Memory B cell (primary cell): ENCODE measurements around the gene HTT.

Experiments used
- ATAC-seq: fragments of 150-1000 bp; cut with Tn5 transposase; 2 replicates; pipeline ENCODE4 v1.10.0; 2021; ENCODE audit warnings: low read depth, mild to moderate bottlenecking, moderate library complexity
- DNase-seq, 2 donors: peaks; one replicate each; pipeline ENCODE4 v3.0.0; 2022; ENCODE audit warnings: low spot score in 2 of 2
- H3K27ac Mint-ChIP-seq: one replicate; pipeline ENCODE4 v1.8.0; 2022; ENCODE audit warnings: mild to moderate bottlenecking, moderate library complexity, mixed read lengths
- H3K27me3 Mint-ChIP-seq: one replicate; pipeline ENCODE4 v1.8.0; 2022; ENCODE audit warnings: mixed read lengths
- H3K36me3 Mint-ChIP-seq: one replicate; pipeline ENCODE4 v1.8.0; 2022; ENCODE audit warnings: mild to moderate bottlenecking, mixed read lengths
- H3K4me1 Mint-ChIP-seq: one replicate; pipeline ENCODE4 v1.8.0; 2022; ENCODE audit warnings: mixed read lengths
- H3K4me3 Mint-ChIP-seq: one replicate; pipeline ENCODE4 v1.8.0; 2022; ENCODE audit warnings: mild to moderate bottlenecking, moderate library complexity, mixed read lengths
- H3K9me3 Mint-ChIP-seq: one replicate; pipeline ENCODE4 v1.8.0; 2022; ENCODE audit warnings: mixed read lengths

Gene HTT

DNA sequence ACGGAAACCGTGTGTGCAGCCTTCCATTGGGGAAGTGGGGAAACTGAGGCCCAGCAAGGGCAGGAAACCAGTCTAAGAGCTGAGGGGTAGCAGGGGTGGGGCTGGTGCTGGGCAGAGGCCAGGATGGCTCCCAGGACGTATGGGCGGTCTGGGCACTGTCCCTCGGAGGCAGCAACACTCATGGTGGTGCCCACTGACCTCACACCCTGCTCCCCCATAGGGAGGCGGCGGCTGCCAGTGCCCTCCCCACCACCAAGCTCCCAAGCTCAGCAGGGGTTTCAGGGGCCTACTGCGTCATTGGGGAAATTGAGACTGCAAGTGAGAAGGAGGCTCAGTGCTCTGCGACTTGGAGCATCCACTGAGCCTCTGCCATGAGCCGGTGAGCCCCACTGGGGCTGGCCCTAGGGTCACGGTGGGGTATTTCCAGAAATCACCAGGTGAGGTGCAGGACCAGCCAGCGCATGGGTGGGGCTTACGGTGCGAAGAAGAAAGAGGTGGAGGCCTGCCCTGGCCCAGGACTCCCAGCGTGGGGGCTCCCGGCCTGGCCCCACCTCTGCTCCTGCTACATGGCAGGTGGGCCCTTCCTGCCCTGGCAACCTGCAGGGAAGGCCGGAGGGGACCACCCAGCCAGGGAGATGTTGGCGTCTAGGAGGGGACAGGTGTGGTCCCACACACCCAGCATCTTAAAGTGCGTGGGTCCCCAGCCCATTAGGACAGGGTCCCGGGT, 175.4 kb downstream of the HTT start:
- no peak overlapping the region for H3K4me3 Mint-ChIP-seq
- H3K9me3 Mint-ChIP-seq: no peaks in the 10 kb centered on the region
- peaks cover 3% of the 10 kb centered on the region for H3K36me3 Mint-ChIP-seq
- DNase-seq (no peak), ATAC-seq (no peak)
- no peaks in the 10 kb centered on the region for H3K27me3 Mint-ChIP-seq
- no peak overlapping the region for H3K27ac Mint-ChIP-seq
- peaks cover 2% of the 10 kb centered on the region for H3K4me1 Mint-ChIP-seq

DNA sequence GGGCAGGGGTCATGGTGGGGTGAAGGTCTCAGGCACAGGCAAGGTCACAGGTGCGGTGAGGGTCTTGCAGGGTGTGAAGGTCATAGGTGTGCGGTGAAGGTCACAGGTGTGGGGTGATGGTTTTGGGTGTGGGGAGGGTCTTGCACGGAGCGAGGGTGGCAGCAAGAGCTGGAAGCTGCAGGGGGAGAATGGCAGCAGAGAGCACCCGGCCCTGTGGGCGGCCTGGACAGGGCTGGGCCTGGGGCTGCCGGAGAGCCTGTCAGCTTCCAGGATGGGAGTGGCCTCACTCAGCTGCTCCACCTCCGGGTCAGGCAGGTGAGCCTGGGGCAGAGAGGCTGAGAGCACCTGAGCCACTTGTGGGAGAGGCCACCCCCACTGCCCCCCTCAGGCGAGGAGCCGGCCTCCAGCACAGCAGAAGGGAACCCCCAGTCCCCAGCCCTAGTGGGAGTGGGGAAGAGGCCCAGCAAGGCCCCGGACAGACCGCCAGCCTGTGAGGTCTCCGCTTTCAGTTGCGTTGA, 176.0 kb downstream of the HTT start:
- Mint-ChIP-seq H3K9me3 (no peaks in the 10 kb centered on the region), H3K4me1 (peaks cover 2% of the 10 kb centered on the region), H3K27ac (no peak overlapping the region), H3K4me3 (no peak overlapping the region), H3K36me3 (peaks cover 3% of the 10 kb centered on the region), H3K27me3 (no peaks in the 10 kb centered on the region)
- no peak for ATAC-seq
- DNase-seq: no peak

DNA sequence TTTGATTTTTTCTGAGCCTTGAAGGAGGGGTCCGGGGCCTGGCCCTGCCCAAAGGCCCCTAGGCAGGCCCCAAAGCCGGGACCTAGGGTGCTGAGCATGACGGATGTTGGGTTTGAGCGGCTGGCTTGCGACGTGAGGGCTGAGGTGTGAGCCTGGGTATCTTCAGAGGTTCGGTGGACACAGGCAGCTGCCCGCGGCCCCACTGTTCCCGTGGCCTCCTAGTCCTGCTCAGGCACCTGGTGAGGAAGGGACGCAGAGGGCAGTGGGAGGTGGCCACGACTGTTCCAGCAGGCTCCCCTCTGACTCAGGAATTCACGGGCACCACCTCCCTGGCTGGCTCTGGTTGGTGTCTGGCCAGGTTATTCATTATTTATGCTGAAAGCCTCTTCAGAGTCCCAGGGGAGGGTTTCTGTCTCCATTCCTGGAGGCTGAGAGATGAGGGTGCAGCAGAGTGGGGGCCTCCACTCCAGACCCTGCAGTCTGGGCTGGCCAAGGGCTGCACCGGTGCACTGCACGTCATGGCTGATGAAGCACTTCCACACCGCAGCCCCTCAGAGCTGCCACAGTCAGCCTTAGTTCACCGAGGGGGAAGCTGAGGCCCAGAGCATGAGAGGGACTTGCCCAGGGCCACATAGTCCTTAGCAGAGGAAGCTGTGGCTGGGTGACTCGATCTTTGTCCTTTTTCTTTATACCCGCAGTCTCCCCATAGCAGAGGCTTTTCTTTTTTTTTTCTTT, 176.6 kb downstream of the HTT start:
- DNase-seq: no peak
- peaks cover 3% of the 10 kb centered on the region for H3K36me3 Mint-ChIP-seq
- no peaks in the 10 kb centered on the region for H3K9me3 Mint-ChIP-seq
- no peak for ATAC-seq
- no peaks in the 10 kb centered on the region for H3K27me3 Mint-ChIP-seq
- no peak overlapping the region for H3K4me3 Mint-ChIP-seq
- no peak overlapping the region for H3K27ac Mint-ChIP-seq
- peaks cover under 1% of the 10 kb centered on the region for H3K4me1 Mint-ChIP-seq

DNA sequence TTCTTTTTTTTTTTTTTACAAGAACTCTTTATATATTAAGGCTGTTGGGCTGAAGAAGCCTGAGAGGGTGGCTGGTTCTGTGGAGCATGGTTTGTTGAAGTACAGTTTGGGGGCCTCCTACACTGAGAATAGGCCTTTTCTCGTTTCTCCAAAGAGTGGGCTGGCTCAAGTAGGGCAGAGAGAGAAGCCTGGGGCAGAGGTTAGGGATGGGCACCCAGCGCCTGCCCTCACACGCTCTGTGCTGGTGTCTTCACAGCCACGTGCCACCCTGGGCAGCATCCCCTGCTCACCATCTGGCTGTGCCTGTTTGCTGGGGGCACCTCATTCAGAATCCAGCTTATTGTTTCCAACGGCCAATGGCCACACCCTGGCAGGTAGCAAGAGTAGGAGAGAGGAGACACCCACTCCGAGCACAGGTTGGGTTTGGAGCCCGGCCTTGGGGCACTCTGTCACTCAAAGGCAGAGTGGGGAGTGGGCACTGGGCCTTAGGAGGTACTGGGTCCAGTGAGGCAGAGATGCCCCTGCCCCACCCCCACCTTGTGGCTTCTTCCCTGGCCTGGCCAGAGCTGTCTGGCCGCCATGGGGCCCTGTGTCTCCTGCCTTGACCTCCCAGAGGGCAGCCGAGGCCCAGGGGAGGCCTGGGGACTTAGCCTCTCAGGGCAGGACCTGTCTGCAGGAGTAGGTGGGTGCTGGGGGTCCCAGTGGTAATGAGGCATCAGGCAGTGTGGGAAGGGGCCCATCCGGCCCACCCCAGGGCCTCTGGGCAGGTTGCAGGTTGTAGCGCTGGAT, 177.4 kb downstream of the HTT start:
- H3K36me3 Mint-ChIP-seq: peaks cover 3% of the 10 kb centered on the region
- H3K9me3 Mint-ChIP-seq: no peaks in the 10 kb centered on the region
- H3K4me1 Mint-ChIP-seq: peaks cover 4% of the 10 kb centered on the region
- H3K4me3 Mint-ChIP-seq: no peak overlapping the region
- DNase-seq (no peak), ATAC-seq (no peak)
- no peaks in the 10 kb centered on the region for H3K27me3 Mint-ChIP-seq
- no peak overlapping the region for H3K27ac Mint-ChIP-seq

- no peaks in the 10 kb centered on the region for H3K9me3 Mint-ChIP-seq
- DNase-seq (no peak), ATAC-seq (no peak)
- no peak overlapping the region for H3K27ac Mint-ChIP-seq
- peaks cover 9% of the 10 kb centered on the region for H3K4me1 Mint-ChIP-seq
- H3K36me3 Mint-ChIP-seq: peaks cover 3% of the 10 kb centered on the region
- no peaks in the 10 kb centered on the region for H3K27me3 Mint-ChIP-seq
- no peak overlapping the region for H3K4me3 Mint-ChIP-seq
Measured at GRCh38 chr4:3252480-3252828, 178.0 kb downstream of the HTT start.

GRCh38 chr4:3252831-3253641, 178.6 kb downstream of the HTT start:
- peaks cover 3% of the 10 kb centered on the region for H3K36me3 Mint-ChIP-seq

GRCh38 chr4:3253808-3254207, 179.3 kb downstream of the HTT start:
- H3K27me3 Mint-ChIP-seq: no peaks in the 10 kb centered on the region
- DNase-seq (no peak), ATAC-seq (no peak)
- no peak overlapping the region for H3K27ac Mint-ChIP-seq
- no peak overlapping the region for H3K4me3 Mint-ChIP-seq
- H3K36me3 Mint-ChIP-seq: peaks cover 3% of the 10 kb centered on the region
- H3K4me1 Mint-ChIP-seq: peaks cover 16% of the 10 kb centered on the region
- H3K9me3 Mint-ChIP-seq: no peaks in the 10 kb centered on the region

More at GRCh38 chr4:3252831-3253641, 178.6 kb downstream of the HTT start:
- Mint-ChIP-seq H3K27ac (no peak overlapping the region), H3K4me3 (no peak overlapping the region), H3K4me1 (peaks cover 12% of the 10 kb centered on the region), H3K27me3 (no peaks in the 10 kb centered on the region), H3K9me3 (no peaks in the 10 kb centered on the region)
- DNase-seq: no peak
- no peak for ATAC-seq

- ATAC-seq: no peak
- H3K4me3 Mint-ChIP-seq: no peak overlapping the region
- H3K36me3 Mint-ChIP-seq: peaks cover 3% of the 10 kb centered on the region
- H3K4me1 Mint-ChIP-seq: peaks cover 16% of the 10 kb centered on the region
- no peak for DNase-seq
- no peaks in the 10 kb centered on the region for H3K27me3 Mint-ChIP-seq
- H3K27ac Mint-ChIP-seq: no peak overlapping the region
- no peaks in the 10 kb centered on the region for H3K9me3 Mint-ChIP-seq
Measured at GRCh38 chr4:3254302-3255131, 180.0 kb downstream of the HTT start.

GRCh38 chr4:3255611-3256186, 181.2 kb downstream of the HTT start:
- no peak overlapping the region for H3K27ac Mint-ChIP-seq
- H3K9me3 Mint-ChIP-seq: no peaks in the 10 kb centered on the region
- H3K36me3 Mint-ChIP-seq: peaks cover 3% of the 10 kb centered on the region
- H3K4me1 Mint-ChIP-seq: peaks cover 16% of the 10 kb centered on the region
- DNase-seq: no peak
- no peaks in the 10 kb centered on the region for H3K27me3 Mint-ChIP-seq
- H3K4me3 Mint-ChIP-seq: no peak overlapping the region
- ATAC-seq: no peak

- H3K4me1 Mint-ChIP-seq: peaks cover 16% of the 10 kb centered on the region
- no peaks in the 10 kb centered on the region for H3K27me3 Mint-ChIP-seq
- no peak for ATAC-seq
- H3K9me3 Mint-ChIP-seq: no peaks in the 10 kb centered on the region
- no peak for DNase-seq
- peaks cover 3% of the 10 kb centered on the region for H3K36me3 Mint-ChIP-seq
- peak overlapping the region; percentile 73 for H3K27ac Mint-ChIP-seq
- no peak overlapping the region for H3K4me3 Mint-ChIP-seq
Measured at GRCh38 chr4:3256230-3257102, 182.0 kb downstream of the HTT start.

GRCh38 chr4:3257103-3257555, 182.6 kb downstream of the HTT start:
- Mint-ChIP-seq H3K4me3 (peak overlapping the region; percentile 65), H3K36me3 (peaks cover 3% of the 10 kb centered on the region), H3K9me3 (no peaks in the 10 kb centered on the region), H3K27me3 (no peaks in the 10 kb centered on the region), H3K4me1 (peaks cover 16% of the 10 kb centered on the region), H3K27ac (peak overlapping the region; percentile 73)
- DNase-seq: no peak
- peak; percentile 33 for ATAC-seq
